ENCODE results near the gene C1QTNF6.

The C1QTNF6 gene

DNA sequence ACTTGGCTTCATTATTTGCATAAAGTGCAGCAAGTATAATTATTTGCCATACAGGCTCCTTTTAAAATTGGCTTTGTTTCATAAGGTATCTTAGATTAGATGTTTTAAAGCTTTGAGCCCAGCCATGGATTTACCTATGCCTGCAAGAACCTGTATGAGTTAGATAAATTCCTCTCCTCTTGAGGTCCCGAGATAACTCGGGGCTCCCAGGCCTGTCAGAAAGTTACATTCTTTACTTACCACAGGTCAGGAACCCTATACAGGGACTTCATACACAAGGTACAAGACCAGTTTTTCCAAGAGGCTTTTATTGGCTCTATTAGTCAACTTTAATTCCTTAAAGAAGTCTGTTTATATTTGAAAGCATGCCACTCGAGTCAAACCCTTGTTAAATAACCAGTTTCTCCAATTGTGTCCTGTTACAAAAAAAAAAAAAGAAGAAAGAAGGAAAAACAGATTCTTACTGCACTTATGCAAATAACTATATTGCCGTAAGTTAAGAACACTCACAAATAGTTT, 2.3 kb upstream of the C1QTNF6 start:
- DNase-seq (ENCODE audit: low spot score) = no peak

GRCh38 chr22:37188901-37189466, 937 bp upstream of the C1QTNF6 start:
- DNase-seq (ENCODE audit: low spot score) = no peak

DNA sequence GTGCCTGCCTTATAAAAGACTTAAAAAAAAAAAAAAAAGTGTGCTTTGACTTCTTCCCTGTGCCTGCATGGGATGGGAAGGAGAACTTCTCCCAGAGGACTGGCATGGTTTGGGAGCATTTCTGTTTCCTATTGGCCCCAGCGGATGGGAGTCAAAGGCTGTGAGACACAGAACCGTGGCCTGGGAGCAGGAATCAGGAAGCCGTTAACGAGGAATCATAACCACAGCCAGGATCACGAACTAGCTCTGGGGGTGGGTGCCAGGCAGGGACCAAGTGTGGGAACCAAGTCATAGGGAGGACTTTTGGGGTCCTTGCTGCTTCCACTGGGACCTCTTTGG, 526 bp downstream of the C1QTNF6 start:
- no peak for DNase-seq (ENCODE audit: low spot score)

DNA sequence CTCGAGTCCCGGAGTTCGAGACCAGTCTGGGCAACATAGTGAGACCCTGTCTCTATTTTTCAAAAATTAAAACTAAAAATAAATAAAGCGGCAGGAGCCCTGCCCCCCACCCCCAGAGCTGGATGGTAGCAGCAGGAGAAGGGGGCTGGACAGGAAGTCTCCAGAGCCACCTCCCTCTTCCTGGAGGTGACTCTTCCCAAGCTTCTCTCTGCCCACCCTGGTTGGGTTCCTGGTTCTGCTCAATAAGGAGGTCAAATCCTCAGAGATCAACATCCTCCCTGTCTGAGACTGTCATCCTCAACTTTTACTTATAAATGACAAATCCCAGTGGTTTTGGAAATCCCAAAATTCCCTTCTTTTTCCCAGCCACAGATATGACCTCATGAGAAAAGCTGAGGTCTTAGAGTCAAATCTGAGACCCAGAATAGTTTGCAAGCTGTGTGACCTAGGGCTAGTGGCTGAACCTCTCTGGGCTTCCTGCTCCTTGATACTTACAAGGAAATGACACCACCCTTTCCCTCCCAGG, 987 bp downstream of the C1QTNF6 start:
- DNase-seq (ENCODE audit: low spot score) = no peak

DNA sequence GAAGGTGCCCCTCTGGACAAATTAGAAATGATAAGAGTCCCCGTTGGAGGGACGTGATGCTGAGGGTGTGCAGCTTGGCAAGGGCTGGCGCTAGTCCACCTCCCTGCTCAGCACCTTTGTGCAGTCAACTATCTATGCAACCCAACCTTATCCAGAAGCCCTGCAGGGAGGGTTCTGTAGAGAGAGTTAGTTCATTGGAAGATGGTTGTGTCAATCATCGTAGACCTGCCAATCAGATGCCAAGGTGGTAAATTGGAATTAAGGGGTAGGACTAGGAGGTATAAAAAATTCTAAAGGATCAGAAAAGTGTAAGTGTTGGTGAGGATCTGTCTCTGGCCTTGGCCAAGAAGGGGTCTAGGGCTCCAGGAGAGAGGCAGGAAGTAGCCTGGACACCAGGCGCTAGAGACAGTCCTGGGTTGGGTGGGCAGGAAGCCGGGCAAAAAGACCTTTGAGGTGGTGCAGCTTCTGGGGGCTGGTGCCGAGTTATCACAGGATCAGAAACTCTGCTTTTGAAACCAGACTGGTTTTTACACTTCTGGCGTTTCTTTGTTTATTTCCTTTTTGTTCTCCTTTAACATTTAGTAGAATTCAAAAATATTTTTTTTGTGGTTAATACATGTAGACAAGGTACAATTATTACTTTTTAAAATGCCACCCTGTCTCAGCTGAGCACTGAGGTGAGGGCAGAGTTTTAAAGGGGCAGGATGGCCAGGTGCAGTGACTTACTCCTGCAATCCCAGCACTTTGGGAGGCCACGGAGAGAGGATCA, 1.6 kb downstream of the C1QTNF6 start:
- DNase-seq (ENCODE audit: low spot score) = peak; percentile 56

- no peak for DNase-seq (ENCODE audit: low spot score)
Observed at GRCh38 chr22:37185646-37186227, 2.3 kb downstream of the C1QTNF6 start.

- DNase-seq (ENCODE audit: low spot score) = no peak
Observed at GRCh38 chr22:37184816-37185541, 3.1 kb downstream of the C1QTNF6 start.

GRCh38 chr22:37184380-37184755, 3.7 kb downstream of the C1QTNF6 start:
- DNase-seq (ENCODE audit: low spot score) = no peak

GRCh38 chr22:37183432-37184379, 4.3 kb downstream of the C1QTNF6 start:
- DNase-seq (ENCODE audit: low spot score) = no peak

DNA sequence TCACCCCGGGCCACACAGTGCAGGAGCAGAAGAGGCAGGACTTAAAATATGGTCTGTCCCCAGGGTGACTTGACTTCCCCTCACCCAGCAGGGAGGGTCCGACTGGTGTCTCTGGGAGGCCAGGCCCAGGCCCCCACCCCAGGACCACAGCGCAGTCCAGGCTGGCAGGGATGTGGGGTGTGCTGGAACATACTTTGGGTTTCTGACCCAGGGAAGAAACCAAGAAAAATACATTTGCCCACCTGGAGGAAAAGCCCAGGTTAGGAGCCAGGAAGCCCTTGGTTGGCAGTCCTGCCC, 5.2 kb downstream of the C1QTNF6 start:
- no peak for DNase-seq (ENCODE audit: low spot score)

- no peak for DNase-seq (ENCODE audit: low spot score)
Observed at GRCh38 chr22:37182101-37182948, 5.7 kb downstream of the C1QTNF6 start.

- no peak for DNase-seq (ENCODE audit: low spot score)
Observed at GRCh38 chr22:37181681-37182080, 6.4 kb downstream of the C1QTNF6 start.

- no peak for DNase-seq (ENCODE audit: low spot score)
Observed at GRCh38 chr22:37180531-37181231, 7.4 kb downstream of the C1QTNF6 start.

DNA sequence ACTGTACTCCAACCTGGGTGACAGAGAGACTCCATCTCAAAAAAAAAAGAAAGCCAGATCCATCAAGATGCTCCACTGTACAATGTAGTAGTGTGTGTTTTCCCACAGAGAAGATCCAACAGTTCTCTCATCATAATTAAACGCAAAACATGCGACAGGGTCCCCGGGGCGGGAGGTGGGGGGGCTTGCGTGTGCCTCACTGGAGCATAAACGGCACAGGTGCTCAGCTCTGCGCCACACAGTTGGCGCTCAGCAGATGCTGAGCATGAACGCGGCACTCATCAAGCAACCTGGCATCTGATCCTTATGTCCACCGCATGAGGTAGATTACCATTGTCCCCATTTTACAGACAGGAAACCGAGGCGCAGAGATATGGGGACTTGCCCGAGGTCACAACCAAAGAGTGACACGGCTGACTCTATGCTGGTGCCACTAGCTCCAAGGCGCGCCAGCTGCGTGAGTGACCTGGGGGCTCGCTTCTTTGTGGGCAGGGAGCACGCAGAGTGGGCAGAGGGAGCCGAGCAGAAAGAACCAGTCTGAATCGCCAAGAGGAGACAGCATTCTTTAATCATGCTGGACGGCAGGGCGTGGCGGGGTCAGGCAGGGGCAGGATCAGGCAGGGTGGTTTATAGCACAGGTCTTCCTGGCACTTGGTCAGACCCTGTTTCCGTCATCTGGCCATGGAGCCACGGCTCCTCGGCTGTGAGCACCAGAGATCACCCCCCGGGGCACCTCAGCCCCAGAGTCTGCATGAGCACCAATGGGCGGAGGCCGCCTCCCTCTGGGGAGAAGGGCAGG, 8.2 kb downstream of the C1QTNF6 start:
- no peak for DNase-seq (ENCODE audit: low spot score)

GRCh38 chr22:37179126-37179470, 8.9 kb downstream of the C1QTNF6 start:
- DNase-seq (ENCODE audit: low spot score) = no peak

DNA sequence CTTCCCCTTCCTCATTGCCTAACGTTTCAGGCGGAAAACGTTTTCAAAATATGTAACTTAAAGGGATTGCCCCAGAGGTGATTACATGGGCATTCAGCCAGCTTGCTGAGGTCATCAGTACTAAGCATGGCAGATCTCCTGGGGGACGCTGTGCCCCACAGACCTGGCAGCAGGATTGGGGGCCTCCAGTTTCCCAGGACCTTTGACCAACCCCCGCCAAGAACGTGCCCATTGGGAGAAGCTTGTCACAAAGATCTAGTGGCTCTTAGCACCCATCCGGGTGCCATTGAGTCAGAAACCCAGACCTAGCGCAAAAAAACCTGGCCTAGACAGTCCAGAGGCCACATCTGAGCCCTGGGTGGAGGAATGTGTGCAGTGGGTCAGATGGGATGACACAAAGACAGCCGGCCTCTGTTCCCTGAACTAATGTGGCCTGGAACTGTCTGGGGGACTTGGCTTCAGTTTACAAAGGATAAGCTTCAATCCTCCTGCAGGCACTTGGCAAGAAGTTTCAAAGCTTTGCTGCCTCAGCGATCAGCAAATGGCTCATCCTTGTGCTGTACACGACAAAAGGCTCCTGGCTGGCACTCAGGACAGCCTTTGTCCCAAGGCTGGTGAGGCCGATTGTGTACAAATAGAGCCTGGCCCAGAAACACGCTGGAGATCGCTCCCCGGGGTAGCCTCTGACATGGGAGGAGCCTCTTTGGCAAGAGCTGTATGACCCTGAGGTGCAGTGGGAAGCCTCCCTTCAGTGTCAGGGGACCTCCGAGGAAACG, 9.5 kb downstream of the C1QTNF6 start:
- DNase-seq (ENCODE audit: low spot score) = no peak

- DNase-seq (ENCODE audit: low spot score) = no peak
Observed at GRCh38 chr22:37177755-37178154, 10.3 kb downstream of the C1QTNF6 start.

- no peak for DNase-seq (ENCODE audit: low spot score)
Observed at GRCh38 chr22:37177221-37177620, 10.8 kb downstream of the C1QTNF6 start.

Data from Ammon's horn (tissue), 1 donor.